ENCODE results near the gene RGS10. TPM values are rescaled to one million over a fixed set of nuclear protein-coding genes. Genes with fewer than 3 reads are reported as not detected.

RGS10 gene
- total and polyA plus RNA-seq, 2 of the 8 experiments (the other 6 are each of a cell fraction or from before 2014, with no cell fraction given) = 5.5 to 13.1 TPM

GRCh38 chr10:119498889-119499676 is 43.4 kb downstream of the RGS10 start (continued):
- TF ChIP-seq CTCF (IDR thresholded peaks at IDR 0.05; ENCODE audit: control extremely low read depth in 1 of 3, insufficient read depth in 1 of 3, low read depth in 1 of 3, low read length in 3 of 3) (no peak), MAX (IDR thresholded peaks at IDR 0.05) (no peak), CHD1 (IDR thresholded peaks at IDR 0.05; ENCODE audit: low read depth, low read length) (no peak), BRCA1 (IDR thresholded peaks at IDR 0.05; ENCODE audit: low read depth, low read length) (no peak), CTBP2 (IDR thresholded peaks at IDR 0.05; ENCODE audit: borderline replicate concordance, insufficient read depth, insufficient read length, low read length) (no peak)

Measured in H1 (cell line).